ENCODE results near the gene ZNF653.

The ZNF653 gene

GRCh38 chr19:11446652-11447301 is 58.9 kb downstream of the ZNF653 start:
- TF ChIP-seq, protein P1, sequence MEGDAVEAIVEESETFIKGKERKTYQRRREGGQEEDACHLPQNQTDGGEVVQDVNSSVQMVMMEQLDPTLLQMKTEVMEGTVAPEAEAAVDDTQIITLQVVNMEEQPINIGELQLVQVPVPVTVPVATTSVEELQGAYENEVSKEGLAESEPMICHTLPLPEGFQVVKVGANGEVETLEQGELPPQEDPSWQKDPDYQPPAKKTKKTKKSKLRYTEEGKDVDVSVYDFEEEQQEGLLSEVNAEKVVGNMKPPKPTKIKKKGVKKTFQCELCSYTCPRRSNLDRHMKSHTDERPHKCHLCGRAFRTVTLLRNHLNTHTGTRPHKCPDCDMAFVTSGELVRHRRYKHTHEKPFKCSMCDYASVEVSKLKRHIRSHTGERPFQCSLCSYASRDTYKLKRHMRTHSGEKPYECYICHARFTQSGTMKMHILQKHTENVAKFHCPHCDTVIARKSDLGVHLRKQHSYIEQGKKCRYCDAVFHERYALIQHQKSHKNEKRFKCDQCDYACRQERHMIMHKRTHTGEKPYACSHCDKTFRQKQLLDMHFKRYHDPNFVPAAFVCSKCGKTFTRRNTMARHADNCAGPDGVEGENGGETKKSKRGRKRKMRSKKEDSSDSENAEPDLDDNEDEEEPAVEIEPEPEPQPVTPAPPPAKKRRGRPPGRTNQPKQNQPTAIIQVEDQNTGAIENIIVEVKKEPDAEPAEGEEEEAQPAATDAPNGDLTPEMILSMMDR (IDR thresholded peaks at IDR 0.05): peak; percentile 66
- Histone ChIP-seq H3K27ac (no peak overlapping the region), H3K4me3 (no peak overlapping the region)
- DNase-seq (ENCODE audit: low spot score): no peak

- TF ChIP-seq, protein P1 (IDR thresholded peaks at IDR 0.05): no peak
- Histone ChIP-seq H3K4me3 (no peak overlapping the region), H3K27ac (no peak overlapping the region)
- no peak for DNase-seq (ENCODE audit: low spot score)
Measured at GRCh38 chr19:11446271-11446651, 59.4 kb downstream of the ZNF653 start.

DNA sequence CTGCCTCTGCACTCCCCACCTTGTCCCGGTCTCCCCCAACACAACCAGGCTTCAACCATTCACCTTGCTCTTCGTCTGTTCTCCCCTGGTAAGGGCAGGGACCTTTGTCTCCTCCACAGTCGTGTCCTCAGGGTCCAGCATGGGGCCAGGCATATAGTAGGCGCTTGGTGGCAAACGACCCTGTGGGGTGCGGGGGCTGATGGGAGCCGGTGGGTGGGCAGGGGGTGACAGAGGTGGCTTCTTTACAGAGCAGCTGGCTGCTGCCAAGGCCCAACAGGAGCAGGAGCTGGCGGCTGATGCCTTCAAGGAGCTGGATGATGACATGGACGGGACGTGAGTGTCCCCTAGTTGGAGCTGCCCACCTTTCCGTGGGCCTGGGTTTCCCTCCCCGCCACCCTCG is 60.5 kb downstream of the ZNF653 start:
- H3K4me3 ChIP-seq: no peak overlapping the region
- H3K27ac ChIP-seq: no peak overlapping the region
- peak; percentile 68 for DNase-seq (ENCODE audit: low spot score)
- TF ChIP-seq, protein P1 (IDR thresholded peaks at IDR 0.05): no peak

- Histone ChIP-seq H3K4me3 (no peak overlapping the region), H3K27ac (no peak overlapping the region)
- peak; percentile 70 for DNase-seq (ENCODE audit: low spot score)
- TF ChIP-seq, protein P1 (IDR thresholded peaks at IDR 0.05): no peak
Measured at GRCh38 chr19:11444059-11444458, 61.6 kb downstream of the ZNF653 start.

DNA sequence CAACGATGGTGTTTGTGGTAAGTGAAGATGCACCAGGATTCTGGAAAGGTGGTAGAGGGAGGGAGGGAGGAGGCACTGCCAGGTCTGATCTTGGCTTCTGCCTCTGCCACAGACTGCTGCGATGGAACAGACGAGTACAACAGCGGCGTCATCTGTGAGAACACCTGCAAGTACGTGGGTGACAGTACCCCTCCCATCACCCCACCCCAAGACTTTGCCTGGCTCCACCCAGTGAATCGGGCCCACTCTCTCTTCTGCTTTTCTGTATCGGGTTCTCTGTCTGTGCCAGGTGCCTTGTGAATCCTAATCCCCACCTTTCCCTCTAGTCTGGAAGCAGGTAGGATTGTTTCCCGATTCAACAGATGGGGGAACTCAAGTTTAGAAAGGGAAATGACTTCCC is 67.7 kb downstream of the ZNF653 start:
- Histone ChIP-seq H3K27ac (no peak overlapping the region), H3K4me3 (no peak overlapping the region)
- DNase-seq (ENCODE audit: low spot score): no peak
- TF ChIP-seq, protein P1 (IDR thresholded peaks at IDR 0.05): no peak

GRCh38 chr19:11435833-11436313 is 69.8 kb downstream of the ZNF653 start:
- TF ChIP-seq, protein P1 (IDR thresholded peaks at IDR 0.05): no peak
- Histone ChIP-seq H3K27ac (peak overlapping the region; percentile 58 to 86), H3K4me3 (peak overlapping the region; percentile 84)
- DNase-seq (ENCODE audit: low spot score): no peak

Measured in coronary artery (tissue), 2 donors.